Measurements from ENCODE around the gene UMODL1. TPM values are rescaled to one million over a fixed set of nuclear protein-coding genes. Genes with fewer than 3 reads are reported as not detected.

The UMODL1 gene
- total RNA-seq, 1 donor from 2014 or later, result not detected

- no peak overlapping the region for H3K4me3 ChIP-seq (ENCODE audit: low read depth, low read length)
- no peaks in the 10 kb centered on the region for H3K36me3 ChIP-seq (ENCODE audit: control insufficient read depth, insufficient read depth, low read length)
- DNase-seq (ENCODE audit: low read depth), result no peak
- no peak for TF ChIP-seq CTCF (IDR thresholded peaks at IDR 0.05; ENCODE audit: insufficient read depth, low read length, poor library complexity, severe bottlenecking)
- peaks cover 12% of the 10 kb centered on the region for H3K27me3 ChIP-seq (ENCODE audit: control insufficient read depth, insufficient read depth, low read length)
These were observed 12.4 kb upstream of the UMODL1 start for GRCh38 chr21:42058631-42059111.

GRCh38 chr21:42059141-42059540 is 12.0 kb upstream of the UMODL1 start:
- Histone ChIP-seq H3K27me3 (ENCODE audit: control insufficient read depth, insufficient read depth, low read length) (peaks cover 14% of the 10 kb centered on the region), H3K4me3 (ENCODE audit: low read depth, low read length) (no peak overlapping the region), H3K36me3 (ENCODE audit: control insufficient read depth, insufficient read depth, low read length) (no peaks in the 10 kb centered on the region)
- DNase-seq (ENCODE audit: low read depth), result no peak
- no peak for TF ChIP-seq CTCF (IDR thresholded peaks at IDR 0.05; ENCODE audit: insufficient read depth, low read length, poor library complexity, severe bottlenecking)

GRCh38 chr21:42059721-42060120 is 11.4 kb upstream of the UMODL1 start:
- DNase-seq (ENCODE audit: low read depth), result no peak
- TF ChIP-seq CTCF (IDR thresholded peaks at IDR 0.05; ENCODE audit: insufficient read depth, low read length, poor library complexity, severe bottlenecking), result no peak

GRCh38 chr21:42060166-42060565 is 11.0 kb upstream of the UMODL1 start:
- H3K4me3 ChIP-seq (ENCODE audit: low read depth, low read length), result no peak overlapping the region
- no peak for DNase-seq (ENCODE audit: low read depth)
- H3K36me3 ChIP-seq (ENCODE audit: control insufficient read depth, insufficient read depth, low read length), result no peaks in the 10 kb centered on the region
- TF ChIP-seq CTCF (IDR thresholded peaks at IDR 0.05; ENCODE audit: insufficient read depth, low read length, poor library complexity, severe bottlenecking), result no peak
- peaks cover 14% of the 10 kb centered on the region for H3K27me3 ChIP-seq (ENCODE audit: control insufficient read depth, insufficient read depth, low read length)

More at GRCh38 chr21:42059721-42060120, 11.4 kb upstream of the UMODL1 start:
- Histone ChIP-seq H3K4me3 (ENCODE audit: low read depth, low read length) (no peak overlapping the region), H3K27me3 (ENCODE audit: control insufficient read depth, insufficient read depth, low read length) (peaks cover 14% of the 10 kb centered on the region), H3K36me3 (ENCODE audit: control insufficient read depth, insufficient read depth, low read length) (no peaks in the 10 kb centered on the region)

GRCh38 chr21:42061195-42061985 is 9.7 kb upstream of the UMODL1 start:
- DNase-seq (ENCODE audit: low read depth), result no peak
- Histone ChIP-seq H3K36me3 (ENCODE audit: control insufficient read depth, insufficient read depth, low read length) (no peaks in the 10 kb centered on the region), H3K4me3 (ENCODE audit: low read depth, low read length) (no peak overlapping the region), H3K27me3 (ENCODE audit: control insufficient read depth, insufficient read depth, low read length) (peaks cover 14% of the 10 kb centered on the region)
- TF ChIP-seq CTCF (IDR thresholded peaks at IDR 0.05; ENCODE audit: insufficient read depth, low read length, poor library complexity, severe bottlenecking), result no peak

- TF ChIP-seq CTCF (IDR thresholded peaks at IDR 0.05; ENCODE audit: insufficient read depth, low read length, poor library complexity, severe bottlenecking), result no peak
- H3K36me3 ChIP-seq (ENCODE audit: control insufficient read depth, insufficient read depth, low read length), result no peaks in the 10 kb centered on the region
- H3K4me3 ChIP-seq (ENCODE audit: low read depth, low read length), result no peak overlapping the region
- H3K27me3 ChIP-seq (ENCODE audit: control insufficient read depth, insufficient read depth, low read length), result peaks cover 14% of the 10 kb centered on the region
- no peak for DNase-seq (ENCODE audit: low read depth)
These were observed 9.2 kb upstream of the UMODL1 start for GRCh38 chr21:42061986-42062235.
